CD4-positive, alpha-beta T cell treated with Interleukin-17A for 4 hours (primary cell): ENCODE measurements around the gene ATP2B1.
"Not testable (repeated sequence)": the region's sequence is repeated elsewhere in the genome, so short reads cannot be mapped to it uniquely, and the experiment has no call there.

Experiments
- DNase-seq: peaks from one replicate; pipeline ENCODE4 v3.0.0-alpha.2; 2020; ENCODE audit warnings: mixed read lengths

ATP2B1 gene

DNA sequence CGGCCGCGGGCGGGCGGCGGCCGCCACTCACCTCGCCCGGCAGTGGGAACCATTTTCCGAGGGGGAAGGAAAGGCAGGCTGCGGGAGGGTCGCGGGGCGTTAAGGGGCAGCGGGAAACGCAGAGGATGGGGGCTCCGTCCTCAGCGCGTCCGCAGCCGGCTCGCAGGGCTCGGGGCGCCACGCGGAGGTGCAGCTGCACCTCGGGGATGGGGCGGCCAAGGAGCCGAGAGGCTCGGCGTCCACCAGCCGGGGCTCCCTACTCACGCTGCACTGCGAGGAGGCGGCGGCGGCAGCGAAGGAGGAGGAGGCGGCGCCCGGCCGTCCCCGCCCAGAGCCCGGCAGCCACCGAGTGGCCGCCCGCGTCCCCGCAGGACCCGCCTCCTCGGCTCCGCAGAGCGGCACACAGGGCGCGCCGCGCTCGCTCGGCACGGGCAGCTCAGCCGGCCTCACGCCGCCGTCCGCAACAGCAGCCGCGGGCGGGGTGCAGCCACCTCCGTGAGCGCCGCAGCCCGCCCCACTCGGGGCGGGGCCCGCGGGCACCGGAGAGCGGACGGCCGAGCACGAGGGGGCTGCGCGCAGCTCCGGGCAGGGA is at the start of gene ATP2B1:
Gene ATP2B1 (minus strand): TSS at position 274 of the 592 bp plus-strand sequence. CDS start 52,952 bp downstream, outside the sequence.
- peak; percentile 88 for DNase-seq

DNA sequence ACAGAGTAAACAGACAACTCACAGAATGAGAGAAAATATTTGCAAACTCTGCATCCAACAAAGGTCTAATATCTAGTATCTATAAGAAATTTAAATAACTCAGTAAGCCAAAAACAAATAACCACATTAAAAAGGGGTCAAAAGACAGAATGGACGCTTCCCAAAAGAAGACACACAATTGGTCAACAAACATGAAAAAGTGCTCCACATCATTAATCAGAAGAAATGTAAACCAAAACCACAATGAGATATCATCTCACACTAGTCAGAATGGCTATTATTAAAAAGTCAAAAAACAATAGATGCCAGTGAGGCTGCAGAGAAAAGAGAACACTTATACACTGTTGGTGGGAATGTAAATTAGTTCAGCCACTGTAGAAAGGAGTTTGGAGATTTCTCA is 49.3 kb upstream of the ATP2B1 start:
- not testable (repeated sequence) for DNase-seq

DNA sequence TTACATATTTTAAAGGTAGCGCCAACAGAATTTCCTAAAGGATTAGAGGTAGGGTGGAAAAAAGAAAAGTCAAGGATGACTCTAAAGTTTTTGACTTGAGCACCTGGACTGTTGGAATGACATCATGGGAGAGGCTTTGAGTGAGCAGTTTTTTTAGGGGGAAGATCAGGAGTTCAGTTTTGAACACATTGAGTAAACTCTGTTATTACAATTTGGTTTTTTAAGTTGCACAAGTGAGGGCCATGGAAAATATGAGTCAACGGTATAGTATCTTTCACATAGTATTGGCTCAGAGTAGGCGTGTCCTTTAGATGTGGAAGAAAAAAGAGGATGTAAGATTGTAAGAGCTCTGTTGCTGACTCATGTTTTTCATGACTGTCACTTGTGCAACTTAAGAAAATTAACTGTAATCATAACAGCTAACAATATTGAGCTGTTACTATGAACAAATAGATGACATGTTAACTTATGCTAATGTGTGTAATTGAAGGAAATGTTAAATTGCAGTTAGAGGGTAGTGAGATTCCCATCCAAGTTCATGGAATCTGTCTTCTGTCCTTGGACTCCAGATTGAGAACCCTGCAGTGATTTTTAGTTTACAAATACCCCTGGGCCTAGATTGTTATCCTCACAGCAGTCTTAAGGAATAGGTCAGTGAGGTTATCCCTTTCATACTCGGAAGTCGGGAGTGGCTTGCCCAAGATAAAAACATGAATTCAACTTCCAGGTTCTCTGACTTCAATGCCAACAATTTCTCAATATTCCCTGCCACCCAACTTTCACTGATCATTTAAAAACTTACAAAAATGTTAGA is 48.2 kb upstream of the ATP2B1 start:
- peak; percentile 20 for DNase-seq

DNA sequence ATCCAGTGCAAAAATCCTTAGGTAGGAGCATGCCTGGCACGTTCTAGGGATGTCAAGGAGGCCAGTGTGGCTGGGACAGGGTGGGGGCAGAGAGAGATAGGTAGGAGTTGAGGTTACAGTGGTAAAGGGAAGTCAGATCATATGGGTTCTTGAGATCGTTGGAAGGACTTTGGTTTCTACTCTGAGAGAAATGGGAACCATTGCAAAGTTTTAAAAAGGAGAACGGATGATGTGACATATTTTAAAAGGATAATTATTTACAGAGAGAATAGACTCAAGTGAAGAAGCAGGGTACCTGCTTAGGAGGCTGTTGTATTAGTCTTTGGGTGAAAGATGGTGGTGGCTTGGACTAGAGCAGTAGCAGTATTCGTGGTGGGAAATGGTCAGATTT is 47.6 kb upstream of the ATP2B1 start:
- DNase-seq = no peak

DNA sequence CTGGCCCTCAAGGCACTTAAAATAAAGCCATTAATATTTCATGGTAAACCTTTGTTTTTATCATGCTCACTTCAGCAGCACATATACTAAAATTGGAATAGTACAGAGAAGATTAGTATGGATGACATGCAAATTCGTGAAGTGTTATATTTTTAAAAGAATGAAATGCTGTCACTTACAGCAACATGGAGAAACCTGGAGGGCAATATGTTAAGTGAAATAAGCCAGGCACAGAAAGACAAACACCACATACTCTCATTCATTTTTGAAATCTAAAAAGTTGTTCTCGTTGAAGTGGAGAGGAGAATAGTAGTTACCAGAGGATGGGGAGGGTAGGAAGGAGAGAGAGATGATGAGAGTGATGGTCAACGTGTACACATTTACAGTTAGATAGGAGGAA is 45.4 kb upstream of the ATP2B1 start:
- DNase-seq = no peak

DNA sequence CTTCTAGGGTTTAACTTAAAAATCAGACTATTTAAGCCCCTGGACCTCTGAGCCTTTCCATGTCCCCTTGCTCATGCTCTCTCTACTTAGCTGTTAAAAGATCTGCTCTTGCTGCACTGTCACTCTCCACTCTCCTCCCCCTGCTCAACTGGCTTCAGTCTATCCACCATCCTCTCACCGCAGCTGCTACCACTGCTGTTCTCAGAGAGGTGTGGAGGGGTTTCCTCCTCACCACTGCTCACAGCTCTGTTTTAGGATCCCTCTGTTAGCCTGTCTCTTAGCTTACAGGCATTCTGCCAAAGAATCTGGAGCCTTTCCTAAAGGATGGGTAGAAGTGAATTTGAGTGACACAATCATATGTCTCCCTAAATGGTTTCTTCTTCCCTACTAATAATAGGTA is 43.7 kb upstream of the ATP2B1 start:
- no peak for DNase-seq

DNA sequence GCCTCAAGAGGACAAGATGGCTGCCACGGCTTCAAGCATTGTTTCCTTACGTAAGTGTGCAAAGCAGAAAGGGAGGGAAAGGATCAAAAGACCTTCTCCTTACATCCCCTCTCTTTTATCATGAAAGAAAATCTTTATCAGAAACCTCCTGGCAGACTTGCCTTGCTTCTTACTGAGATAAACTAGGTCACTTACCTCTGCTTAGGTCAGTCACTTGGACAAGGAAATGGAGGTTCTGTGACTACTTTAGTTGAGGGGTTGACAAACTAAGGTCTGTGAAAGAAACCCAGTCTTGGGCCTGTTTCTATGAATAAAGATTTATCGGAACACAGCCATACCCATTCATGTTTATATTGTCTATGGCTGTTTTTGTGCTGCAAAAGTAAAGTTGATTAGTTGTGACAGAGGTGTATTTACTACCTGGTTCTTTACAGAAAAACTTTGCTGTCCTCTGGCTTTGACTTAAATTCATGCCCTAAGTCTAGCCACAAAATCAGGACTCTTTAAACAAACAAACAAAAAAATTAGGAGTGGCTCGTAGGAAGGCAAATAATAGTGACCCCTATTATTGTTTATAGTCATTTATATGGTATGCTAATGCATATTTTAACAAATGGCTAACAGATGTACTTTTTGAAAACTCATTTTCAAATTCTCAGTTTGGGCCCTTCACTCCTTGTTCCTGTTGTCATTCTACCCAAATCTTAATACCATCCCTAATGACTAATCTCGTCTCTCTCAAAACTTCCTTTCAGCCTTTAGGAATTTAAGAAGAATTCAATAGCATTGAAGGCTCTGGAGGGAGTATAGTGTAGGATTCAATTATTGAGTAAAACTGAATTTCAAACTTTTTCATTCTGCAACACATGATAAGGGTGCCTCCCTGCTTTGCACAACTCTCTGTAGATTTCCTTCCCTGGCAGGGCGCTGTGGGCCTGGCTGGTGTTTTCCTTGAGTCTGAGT is 42.0 kb upstream of the ATP2B1 start:
- DNase-seq = no peak

DNA sequence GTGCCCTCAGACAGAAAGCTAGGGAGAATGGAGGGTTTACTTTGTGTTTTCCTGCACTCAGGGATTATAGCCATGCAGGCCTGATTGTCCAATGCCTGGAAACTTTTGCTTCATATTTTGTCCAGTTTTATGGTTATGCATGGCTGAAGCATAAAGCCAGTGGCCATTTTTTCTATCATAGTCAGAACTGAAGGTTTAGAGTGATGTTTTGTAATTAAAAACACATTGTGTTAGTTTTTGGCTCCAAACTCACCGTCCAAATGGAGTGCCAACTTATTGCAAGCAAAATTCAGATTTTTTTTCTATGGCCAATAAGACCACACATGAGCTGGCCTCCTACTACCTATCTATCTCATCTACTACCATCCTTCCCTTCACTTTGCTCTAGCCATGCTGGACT is 40.2 kb upstream of the ATP2B1 start:
- DNase-seq = no peak

DNA sequence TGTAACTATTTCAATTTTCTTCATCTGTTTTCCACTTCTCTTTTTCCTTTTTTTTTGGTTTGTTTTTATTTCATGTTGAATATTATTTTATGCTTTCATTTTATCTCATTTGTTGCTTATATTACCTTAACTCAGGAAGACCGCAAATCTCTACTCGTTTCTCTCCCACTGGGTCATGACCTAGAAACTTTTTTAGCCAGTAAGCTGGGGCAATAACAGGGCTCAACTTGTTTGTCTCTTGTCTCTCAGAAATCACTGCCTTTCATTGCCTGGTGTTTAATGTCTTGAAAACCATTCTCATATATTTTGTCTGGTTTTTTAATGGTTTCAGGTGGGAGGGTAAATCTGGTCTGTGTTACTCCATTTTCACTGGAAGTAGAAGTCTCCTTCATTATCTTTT is 36.6 kb upstream of the ATP2B1 start:
- DNase-seq = no peak

DNA sequence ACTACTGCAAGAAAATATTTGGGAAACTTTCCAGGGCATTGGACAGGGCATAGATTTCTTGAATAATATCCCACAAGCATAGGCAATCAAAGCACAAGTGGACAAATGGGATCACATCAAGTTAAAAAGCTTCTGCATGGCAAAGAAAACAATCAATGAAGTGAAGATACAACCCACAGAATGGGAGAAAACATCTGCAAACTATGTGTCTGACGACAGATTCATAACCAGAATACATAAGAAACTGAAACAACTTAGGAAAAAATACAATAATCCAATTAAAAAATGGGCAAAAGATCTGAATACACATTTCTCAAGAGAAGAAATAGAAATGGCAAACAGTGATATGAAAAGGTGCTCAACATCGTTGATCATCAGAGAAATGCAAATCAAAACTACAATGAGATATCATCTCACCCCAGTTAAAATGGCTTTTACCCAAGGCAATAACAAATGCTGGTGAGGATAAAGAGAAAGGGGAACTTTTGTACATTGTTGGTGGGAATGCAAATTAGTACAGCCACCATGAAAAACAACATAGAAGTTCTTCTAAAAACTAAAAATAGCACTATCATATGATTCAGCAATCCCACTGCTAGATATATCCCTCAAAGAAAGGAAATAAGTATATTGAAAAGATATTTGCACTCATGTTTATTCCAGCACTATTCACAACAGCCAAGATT is 33.8 kb upstream of the ATP2B1 start:
- no peak for DNase-seq

DNA sequence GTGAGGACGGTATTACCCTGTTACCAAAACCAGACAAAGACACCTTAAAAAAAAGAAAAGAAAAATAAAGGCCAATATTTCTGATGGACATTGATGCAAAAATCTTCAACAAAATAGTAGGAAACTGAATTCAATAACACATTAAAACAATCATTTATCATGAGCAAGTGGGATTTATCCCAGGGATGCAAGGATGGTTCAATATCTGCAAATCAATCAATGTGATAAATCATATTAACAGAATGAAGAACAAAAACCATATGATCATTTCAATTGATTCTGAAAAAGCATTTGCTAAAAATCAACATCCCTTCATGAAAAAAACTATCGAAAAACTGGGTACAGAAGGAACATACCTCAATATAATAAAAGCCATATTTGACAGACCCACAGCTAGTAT is 32.3 kb upstream of the ATP2B1 start:
- DNase-seq = no peak

DNA sequence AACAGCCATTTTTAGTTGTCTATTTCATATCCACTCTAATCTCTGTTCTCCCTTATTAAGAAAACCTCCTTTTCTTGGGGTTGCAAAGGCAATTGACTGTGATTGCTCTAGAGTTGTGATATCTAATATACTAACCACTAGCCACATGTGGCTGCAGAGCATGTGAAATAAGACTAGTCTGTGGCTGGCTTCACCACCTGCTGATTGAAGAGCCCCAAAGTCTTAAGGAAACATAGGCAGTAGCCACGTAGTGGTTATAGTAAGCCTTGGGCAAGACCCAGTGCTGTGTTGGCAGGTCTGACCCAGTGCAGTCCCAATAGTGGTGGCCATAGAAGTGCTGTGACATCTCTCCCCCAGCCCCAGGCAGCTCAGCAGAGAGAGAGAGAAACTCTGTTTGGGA is 28.4 kb upstream of the ATP2B1 start:
- no peak for DNase-seq

DNA sequence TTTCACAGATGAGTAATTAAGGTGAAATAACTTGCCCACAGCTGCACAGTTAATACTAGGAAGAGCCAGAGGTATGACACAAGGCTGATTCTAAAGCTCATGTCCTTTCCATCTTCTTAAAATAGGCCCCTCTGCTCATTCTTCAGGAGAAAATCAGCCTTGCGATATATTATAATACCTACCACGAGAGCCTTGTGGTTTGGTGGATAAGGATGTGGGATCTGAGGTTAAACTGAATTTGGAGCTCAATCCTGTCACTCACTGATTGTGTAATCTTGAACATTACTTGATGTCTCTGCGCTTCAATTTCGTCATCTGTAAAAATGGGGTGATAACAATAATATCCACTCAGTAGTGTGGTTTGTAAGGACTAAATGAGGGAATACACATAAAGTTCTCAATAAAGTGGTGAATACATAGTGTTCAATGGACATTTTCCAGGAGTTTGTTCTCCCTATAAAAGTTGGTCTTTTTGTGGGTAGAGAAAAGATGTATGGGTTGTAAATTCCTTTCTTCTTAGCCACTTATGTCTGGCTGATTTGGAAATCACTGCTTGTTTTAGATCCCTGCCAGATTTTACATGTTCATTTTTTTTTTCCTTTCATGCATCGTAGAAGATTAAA is 25.1 kb upstream of the ATP2B1 start:
- DNase-seq = no peak

DNA sequence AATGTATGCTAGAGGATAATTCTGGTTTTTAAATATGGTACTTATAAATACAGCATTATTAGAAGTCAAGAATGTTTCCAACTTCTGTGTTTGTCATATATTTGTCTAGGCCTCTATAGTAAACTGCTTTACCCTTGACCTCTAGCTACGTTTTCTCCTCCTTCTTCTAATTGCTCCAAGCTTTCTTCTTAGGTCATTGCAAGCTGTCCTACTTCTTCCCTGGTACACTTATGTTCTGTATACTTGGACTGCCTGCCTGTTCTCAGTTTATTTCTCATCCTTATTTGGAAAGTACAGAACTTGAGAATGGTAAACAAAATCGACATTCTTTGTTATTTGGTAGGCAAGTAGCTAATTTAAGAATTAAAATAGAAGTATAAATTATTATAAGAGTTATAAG is 23.9 kb upstream of the ATP2B1 start:
- DNase-seq = no peak

DNA sequence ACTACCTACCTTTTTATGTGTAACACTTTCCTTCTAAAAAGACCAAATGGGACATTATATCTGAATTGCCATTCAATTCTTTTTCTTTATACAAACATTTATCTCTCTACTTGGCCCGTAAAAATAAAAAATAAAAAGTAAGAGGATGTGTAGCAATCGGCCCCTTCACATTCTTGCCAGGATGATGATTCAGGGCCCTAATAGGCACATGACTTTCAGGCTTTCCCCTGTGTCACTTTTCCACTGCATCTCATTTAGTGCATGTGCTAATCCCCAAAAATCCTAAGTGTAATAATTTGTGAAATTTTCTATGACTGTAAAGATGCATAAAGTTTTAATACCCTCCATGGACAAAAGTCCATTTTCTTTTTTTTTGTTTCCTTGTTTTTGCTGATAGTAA is 23.0 kb upstream of the ATP2B1 start:
- DNase-seq = no peak

DNA sequence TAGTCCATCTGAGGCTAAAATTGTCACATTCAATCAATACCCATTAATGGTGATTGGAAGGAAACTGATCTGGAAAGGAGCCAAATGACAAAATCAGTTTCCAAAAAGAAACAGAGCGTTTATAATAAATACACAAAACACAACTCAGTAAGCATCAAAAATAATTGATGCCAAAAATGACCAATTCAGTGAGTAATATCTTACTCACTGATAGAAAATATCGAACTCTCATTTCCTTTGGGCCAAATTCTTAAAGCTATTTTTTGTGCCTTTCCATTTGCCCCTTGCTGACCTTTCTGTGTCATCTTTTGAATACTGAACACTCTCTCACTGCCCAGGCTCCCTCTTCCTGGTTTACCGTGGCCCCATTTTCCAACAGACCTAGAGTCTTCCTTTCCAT is 22.5 kb upstream of the ATP2B1 start:
- no peak for DNase-seq

DNA sequence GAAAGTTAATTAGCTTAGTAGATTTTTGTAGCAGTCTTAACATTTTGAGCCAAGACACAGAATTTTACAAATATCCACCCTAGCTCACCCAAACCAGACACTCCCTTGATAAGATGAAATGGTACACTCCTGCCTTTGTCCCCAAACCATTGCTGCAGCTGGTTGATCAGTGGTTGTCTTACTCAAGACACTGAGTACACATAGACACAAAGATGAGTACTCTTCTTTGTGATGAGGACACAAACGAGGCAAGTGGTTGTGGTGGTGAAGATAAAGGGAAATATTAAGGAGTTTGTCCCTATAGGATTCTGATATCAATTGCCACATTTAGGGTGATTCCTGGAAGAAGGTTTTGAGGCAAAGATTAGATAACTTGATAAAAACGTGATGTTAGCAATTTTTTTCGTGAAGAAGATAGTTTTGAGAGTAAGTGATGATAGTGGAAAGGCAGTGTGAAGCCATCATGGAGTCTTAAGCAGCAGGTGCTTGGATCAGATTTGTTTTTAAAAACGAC is 21.4 kb upstream of the ATP2B1 start:
- no peak for DNase-seq

DNA sequence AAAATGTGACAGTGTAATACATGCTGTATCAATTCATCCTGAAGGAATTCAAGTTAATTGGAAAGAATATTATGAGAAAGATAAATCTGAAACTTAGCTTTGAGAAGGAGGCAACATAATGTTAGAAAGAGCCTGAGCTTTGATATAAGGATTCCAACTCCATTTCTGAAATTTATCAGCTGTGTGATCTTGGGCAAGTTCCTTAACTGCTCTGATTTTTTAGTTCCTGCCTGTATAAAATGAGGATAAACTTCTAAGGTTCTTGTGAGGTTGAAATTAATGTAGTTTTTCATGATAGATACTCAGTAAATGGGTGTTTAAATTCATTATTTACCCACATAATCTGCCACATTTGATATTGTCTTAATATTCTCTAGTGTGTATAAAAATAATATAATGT is 14.6 kb upstream of the ATP2B1 start:
- DNase-seq = no peak

DNA sequence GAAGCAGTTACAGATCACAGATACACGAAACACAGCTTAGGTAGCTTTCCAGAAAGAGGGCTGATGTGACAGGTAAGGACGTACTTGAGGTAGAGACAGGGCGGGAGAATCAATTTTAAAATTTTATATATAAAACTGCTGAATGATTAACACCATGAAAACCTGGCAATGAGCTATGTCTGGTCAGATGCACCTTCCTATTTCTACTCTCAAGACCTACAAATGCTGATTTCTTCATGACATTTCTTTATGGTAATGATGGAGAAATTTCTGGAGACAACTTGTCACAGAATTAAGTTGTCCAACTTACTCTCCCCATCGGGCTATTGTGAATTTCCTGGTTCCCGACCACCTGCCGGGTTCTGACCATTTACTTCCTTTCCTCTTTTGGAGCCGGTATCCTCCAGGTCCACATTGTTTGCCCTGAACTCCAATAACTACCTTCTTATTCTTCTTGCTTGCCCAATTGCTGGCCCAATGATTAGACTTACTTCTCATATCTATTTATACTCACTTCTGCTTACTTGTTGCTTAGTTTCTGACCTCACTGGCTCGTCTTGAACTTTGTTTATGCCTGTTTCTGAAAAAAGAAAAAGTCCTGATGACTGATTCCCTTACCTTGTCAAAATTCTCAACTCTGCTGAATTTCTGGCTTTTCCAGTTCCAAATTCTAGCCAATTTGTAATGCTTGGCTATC is 12.8 kb upstream of the ATP2B1 start:
- no peak for DNase-seq

DNA sequence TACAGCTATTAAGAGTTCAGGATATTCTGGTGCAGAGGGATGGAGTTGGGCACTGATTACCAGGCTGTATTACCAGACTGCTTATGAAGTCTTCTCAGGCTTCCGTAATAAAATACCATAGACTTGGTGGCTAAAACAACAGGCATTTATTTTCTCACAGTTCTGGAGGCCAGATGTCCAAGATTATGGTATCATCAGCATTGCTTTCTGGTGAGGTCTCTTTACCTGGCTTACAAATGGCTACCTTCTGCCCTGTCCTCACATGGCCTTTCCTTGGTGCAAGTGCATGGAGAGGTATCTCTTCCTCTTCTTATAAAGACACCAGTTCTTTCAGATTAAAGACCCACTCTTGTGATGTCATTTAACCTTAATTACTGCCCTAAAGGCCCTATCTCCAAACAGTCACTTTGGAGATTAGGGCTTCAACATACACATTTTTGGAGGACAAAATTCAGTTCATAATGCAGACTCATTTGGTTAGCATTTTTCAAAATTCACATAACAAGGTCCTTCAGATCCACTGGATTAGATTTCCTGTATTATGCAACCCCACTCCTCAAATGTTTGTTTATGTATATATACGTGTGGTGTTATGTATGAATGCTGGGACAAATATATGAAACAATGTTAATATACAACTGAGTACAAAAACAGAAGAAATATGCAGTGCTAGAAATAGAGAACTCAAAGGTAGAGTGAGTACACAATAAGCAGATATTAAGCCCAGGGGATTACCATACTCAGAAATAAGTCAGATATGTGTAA is 9.3 kb upstream of the ATP2B1 start:
- no peak for DNase-seq

DNA sequence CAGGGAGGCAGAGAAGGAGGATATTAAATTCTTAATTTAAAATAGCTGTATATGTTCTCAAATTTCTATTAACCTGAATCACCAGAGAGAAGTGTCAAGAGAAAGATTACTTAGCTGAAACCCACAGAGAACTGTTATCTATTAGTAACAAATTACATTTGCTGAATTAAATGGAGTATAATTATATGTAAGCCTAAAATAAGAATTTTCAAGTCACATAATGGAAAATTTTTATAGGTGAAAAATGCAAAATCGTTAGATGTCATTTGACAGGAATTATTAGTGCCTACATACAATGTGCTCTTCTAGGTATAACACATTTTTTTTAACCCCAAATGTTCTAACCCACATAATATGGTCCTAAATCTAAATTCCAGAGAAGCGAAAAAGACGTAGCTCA is 4.1 kb upstream of the ATP2B1 start:
- no peak for DNase-seq
